ENCODE results near the gene MRPL55.

MRPL55 gene

GRCh38 chr1:228066891-228067654 is 42.0 kb downstream of the MRPL55 start:
- DNase-seq: no peak

- no peak for DNase-seq
Measured at GRCh38 chr1:228066416-228066815, 42.7 kb downstream of the MRPL55 start.

GRCh38 chr1:228065543-228066347 is 43.4 kb downstream of the MRPL55 start:
- DNase-seq: no peak

- DNase-seq: no peak
Measured at GRCh38 chr1:228064741-228065542, 44.2 kb downstream of the MRPL55 start.

GRCh38 chr1:228064296-228064695 is 44.8 kb downstream of the MRPL55 start:
- no peak for DNase-seq

GRCh38 chr1:228063251-228064191 is 45.6 kb downstream of the MRPL55 start:
- no peak for DNase-seq

GRCh38 chr1:228062812-228063211 is 46.3 kb downstream of the MRPL55 start:
- DNase-seq: no peak

- DNase-seq: no peak
Measured at GRCh38 chr1:228062085-228062791, 46.9 kb downstream of the MRPL55 start.

- DNase-seq: no peak
Measured at GRCh38 chr1:228061411-228062084, 47.6 kb downstream of the MRPL55 start.

GRCh38 chr1:228060458-228061190 is 48.5 kb downstream of the MRPL55 start:
- DNase-seq: no peak

GRCh38 chr1:228059634-228060457 is 49.3 kb downstream of the MRPL55 start:
- DNase-seq: no peak

GRCh38 chr1:228058949-228059633 is 50.0 kb downstream of the MRPL55 start:
- DNase-seq: no peak

- DNase-seq: no peak
Measured at GRCh38 chr1:228058172-228058948, 50.7 kb downstream of the MRPL55 start.

All from bone marrow (tissue), 2 donors.